ENCODE measurements around the gene CAMKMT. TPM values are rescaled to one million over a fixed set of nuclear protein-coding genes. Genes with fewer than 3 reads are reported as not detected.
"Not testable (repeated sequence)": the region's sequence is repeated elsewhere in the genome, so short reads cannot be mapped to it uniquely, and the experiment has no call there.

CAMKMT gene
- total RNA-seq, 2 donors from 2014 or later, result 10.7 to 11.6 TPM

- intact Hi-C loops (cut with DNase I), result no loop called here
- Histone ChIP-seq H3K27me3 (no peaks in the 10 kb centered on the region), H3K9me3 (no peaks in the 10 kb centered on the region), H3K27ac (no peak overlapping the region), H3K4me3 (no peak overlapping the region), H3K9ac (ENCODE audit: low read depth in 2 of 2, low read length in 2 of 2) (no peak overlapping the region), H3K4me1 (no peaks in the 10 kb centered on the region), H3K36me3 (no peaks in the 10 kb centered on the region)
- no peak for DNase-seq
- TF ChIP-seq, protein P1, sequence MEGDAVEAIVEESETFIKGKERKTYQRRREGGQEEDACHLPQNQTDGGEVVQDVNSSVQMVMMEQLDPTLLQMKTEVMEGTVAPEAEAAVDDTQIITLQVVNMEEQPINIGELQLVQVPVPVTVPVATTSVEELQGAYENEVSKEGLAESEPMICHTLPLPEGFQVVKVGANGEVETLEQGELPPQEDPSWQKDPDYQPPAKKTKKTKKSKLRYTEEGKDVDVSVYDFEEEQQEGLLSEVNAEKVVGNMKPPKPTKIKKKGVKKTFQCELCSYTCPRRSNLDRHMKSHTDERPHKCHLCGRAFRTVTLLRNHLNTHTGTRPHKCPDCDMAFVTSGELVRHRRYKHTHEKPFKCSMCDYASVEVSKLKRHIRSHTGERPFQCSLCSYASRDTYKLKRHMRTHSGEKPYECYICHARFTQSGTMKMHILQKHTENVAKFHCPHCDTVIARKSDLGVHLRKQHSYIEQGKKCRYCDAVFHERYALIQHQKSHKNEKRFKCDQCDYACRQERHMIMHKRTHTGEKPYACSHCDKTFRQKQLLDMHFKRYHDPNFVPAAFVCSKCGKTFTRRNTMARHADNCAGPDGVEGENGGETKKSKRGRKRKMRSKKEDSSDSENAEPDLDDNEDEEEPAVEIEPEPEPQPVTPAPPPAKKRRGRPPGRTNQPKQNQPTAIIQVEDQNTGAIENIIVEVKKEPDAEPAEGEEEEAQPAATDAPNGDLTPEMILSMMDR (IDR thresholded peaks at IDR 0.05), result no peak
Measured at GRCh38 chr2:44582363-44583008, 220.7 kb downstream of the CAMKMT start.

- H3K4me1 ChIP-seq; H3K36me3 ChIP-seq; H3K27me3 ChIP-seq; intact Hi-C loops (cut with DNase I); H3K9ac ChIP-seq (ENCODE audit: low read depth in 2 of 2, low read length in 2 of 2); H3K4me3 ChIP-seq; H3K27ac ChIP-seq; DNase-seq; H3K9me3 ChIP-seq: not testable (repeated sequence)
Measured at GRCh38 chr2:44595615-44596014, 233.9 kb downstream of the CAMKMT start.

DNA sequence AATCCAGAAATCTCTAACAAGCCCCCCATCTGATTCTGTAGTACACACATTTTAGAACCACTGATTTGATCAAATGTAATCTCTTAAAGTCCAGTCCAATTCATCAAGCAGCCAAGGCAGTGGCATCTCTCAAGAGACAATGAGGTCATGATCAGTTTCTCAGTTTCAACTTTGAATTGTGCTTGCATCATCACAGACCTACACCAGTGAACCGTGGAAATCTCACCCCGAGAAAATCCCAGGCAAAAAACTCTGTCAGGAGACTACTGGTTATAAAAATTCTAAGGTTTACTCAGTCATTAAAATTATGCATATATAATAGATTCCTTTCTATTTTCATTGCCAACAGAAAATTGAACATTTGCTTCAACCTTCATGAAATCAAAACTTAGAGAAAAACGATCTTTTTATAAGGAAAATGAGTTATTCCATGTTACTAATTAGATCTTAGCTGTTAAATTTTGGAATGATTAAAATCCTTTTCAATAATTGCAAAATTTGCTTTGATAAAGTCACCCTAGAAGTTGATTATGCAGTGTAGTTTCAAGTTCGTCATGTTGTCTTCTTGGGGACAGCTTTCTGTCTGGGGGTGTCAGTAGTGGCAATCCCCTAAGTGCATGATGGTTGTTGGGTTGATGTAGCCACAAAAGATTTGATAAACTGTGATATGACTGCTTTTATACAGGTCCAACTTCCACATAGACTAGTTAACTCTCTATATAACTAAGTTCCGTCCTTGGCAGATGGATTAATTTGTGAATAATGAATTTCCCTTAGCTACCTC, 235.0 kb downstream of the CAMKMT start:
- Histone ChIP-seq H3K9me3 (no peaks in the 10 kb centered on the region), H3K4me1 (no peaks in the 10 kb centered on the region), H3K27me3 (no peaks in the 10 kb centered on the region), H3K4me3 (no peak overlapping the region), H3K9ac (ENCODE audit: low read depth in 2 of 2, low read length in 2 of 2) (no peak overlapping the region), H3K27ac (no peak overlapping the region), H3K36me3 (no peaks in the 10 kb centered on the region)
- intact Hi-C loops (cut with DNase I), result no loop called here
- TF ChIP-seq, protein P1 (IDR thresholded peaks at IDR 0.05), result no peak
- no peak for DNase-seq

DNA sequence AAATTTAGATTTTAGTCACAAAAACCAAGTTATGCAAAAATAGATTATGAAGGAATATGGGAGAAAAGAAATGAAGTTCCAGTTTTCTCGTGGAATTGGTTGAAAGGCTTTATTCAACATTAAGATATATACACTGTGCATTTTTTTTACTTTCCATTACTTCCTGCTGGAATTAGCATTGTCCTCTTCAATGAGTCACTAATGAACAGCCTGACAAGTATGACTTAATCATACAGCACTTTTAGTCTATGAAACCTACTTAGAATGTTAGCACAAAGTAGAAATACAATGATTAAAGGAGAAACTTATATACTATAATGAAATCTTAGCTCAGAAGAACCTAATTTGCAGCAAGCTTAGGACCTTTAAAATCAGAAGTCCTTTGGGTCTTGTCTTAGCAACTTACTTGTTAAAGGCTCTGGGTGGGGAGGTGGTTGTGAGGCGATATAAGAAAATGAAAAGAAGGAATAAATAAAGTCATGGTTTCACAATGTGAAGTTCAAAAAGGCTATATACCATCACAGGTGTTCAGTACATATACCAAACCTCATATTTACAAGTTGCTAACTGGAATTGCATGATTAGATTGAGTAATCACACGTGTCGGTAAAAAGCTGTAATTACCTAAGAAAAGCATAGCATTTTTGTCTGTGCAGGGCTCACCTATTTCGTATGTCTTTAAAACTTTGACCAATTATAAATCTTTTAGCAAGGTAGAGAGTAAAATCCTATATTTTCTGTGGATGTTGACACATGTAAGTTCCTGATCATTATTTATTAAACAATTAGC, 236.8 kb downstream of the CAMKMT start:
- no peak overlapping the region for H3K9ac ChIP-seq (ENCODE audit: low read depth in 2 of 2, low read length in 2 of 2)
- no peaks in the 10 kb centered on the region for H3K4me1 ChIP-seq
- no peak overlapping the region for H3K27ac ChIP-seq
- no peaks in the 10 kb centered on the region for H3K9me3 ChIP-seq
- TF ChIP-seq, protein P1 (IDR thresholded peaks at IDR 0.05), result no peak
- intact Hi-C loops (cut with DNase I), result no loop called here
- H3K4me3 ChIP-seq, result no peak overlapping the region
- DNase-seq, result no peak
- no peaks in the 10 kb centered on the region for H3K27me3 ChIP-seq
- no peaks in the 10 kb centered on the region for H3K36me3 ChIP-seq

GRCh38 chr2:44599130-44599529, 237.4 kb downstream of the CAMKMT start:
- intact Hi-C loops (cut with DNase I), result no loop called here
- Histone ChIP-seq H3K9ac (ENCODE audit: low read depth in 2 of 2, low read length in 2 of 2) (no peak overlapping the region), H3K36me3 (no peaks in the 10 kb centered on the region), H3K9me3 (no peaks in the 10 kb centered on the region), H3K27me3 (no peaks in the 10 kb centered on the region), H3K4me1 (no peaks in the 10 kb centered on the region), H3K4me3 (no peak overlapping the region), H3K27ac (no peak overlapping the region)
- TF ChIP-seq, protein P1 (IDR thresholded peaks at IDR 0.05), result no peak
- no peak for DNase-seq

Data from colonic mucosa (tissue), 4 donors.